ENCODE data around the gene INKA2.

INKA2 gene

DNA sequence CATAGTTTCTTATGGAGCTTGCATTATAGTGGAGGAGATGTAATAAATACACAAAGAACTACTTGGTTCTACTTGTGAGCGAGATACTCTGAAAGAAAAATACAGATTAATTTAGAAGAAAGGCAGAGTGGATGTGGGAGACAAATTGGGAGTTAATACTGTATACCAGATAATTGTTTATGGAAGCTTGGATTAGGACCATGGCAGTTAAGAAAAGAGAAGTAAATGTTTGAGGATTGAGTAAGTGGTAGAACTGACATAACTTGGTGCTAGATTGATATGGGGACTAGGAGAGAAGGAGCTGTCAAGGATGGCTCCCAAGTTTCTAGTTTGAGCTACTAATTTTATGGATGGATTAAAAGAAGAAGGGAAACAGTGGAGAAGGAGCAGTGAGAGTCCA, 47.3 kb downstream of the INKA2 start:
- H3K4me3 ChIP-seq (ENCODE audit: low read depth, low read length): no peak overlapping the region
- in situ Hi-C loops (cut with HindIII; ENCODE audit: low sequenced_read_pairs): loop anchor here (5.0 kb wide), 1 partner anchor 40 kb away; no protein-coding TSS in a partner anchor
- no peak for DNase-seq (ENCODE audit: low read depth)
- TF ChIP-seq, protein P1, sequence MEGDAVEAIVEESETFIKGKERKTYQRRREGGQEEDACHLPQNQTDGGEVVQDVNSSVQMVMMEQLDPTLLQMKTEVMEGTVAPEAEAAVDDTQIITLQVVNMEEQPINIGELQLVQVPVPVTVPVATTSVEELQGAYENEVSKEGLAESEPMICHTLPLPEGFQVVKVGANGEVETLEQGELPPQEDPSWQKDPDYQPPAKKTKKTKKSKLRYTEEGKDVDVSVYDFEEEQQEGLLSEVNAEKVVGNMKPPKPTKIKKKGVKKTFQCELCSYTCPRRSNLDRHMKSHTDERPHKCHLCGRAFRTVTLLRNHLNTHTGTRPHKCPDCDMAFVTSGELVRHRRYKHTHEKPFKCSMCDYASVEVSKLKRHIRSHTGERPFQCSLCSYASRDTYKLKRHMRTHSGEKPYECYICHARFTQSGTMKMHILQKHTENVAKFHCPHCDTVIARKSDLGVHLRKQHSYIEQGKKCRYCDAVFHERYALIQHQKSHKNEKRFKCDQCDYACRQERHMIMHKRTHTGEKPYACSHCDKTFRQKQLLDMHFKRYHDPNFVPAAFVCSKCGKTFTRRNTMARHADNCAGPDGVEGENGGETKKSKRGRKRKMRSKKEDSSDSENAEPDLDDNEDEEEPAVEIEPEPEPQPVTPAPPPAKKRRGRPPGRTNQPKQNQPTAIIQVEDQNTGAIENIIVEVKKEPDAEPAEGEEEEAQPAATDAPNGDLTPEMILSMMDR (IDR thresholded peaks at IDR 0.05; ENCODE audit: low read depth, low read length, missing control alignments): no peak

DNA sequence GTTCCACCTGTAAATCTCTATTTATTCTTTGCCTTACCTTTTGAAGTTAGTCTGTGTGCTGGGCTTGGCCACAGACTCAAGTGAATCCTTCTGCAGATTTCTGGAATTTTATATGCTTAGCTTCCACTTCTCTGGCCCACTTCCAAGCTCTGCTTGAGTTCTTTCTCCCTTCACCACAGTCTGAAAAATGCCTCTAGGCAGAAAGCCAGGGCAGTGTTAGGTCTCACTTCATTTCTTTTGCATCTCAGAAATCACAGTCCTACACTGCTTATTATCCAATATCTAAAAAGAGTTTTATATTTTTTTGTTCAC, 48.9 kb downstream of the INKA2 start:
- TF ChIP-seq, protein P1 (IDR thresholded peaks at IDR 0.05; ENCODE audit: low read depth, low read length, missing control alignments): no peak
- H3K4me3 ChIP-seq (ENCODE audit: low read depth, low read length): no peak overlapping the region
- in situ Hi-C loops (cut with HindIII; ENCODE audit: low sequenced_read_pairs): loop anchor here (5.0 kb wide), 1 partner anchor 42 kb away; no protein-coding TSS in a partner anchor
- peak; percentile 100 for DNase-seq (ENCODE audit: low read depth)
